Sigmoid colon (tissue), 4 donors: ENCODE results near the gene NTPCR.

ENCODE experiments used
- CTCF ChIP-seq, 4 experiments: fragments of 450-650 bp in 3 of 4; fragments of 200-600 bp in 1 of 4; IDR thresholded peaks; one replicate each; pipeline ENCODE4 v1.5.1; 2016 to 2019; ENCODE audit warnings: antibody characterized with exemption in 4 of 4, mild to moderate bottlenecking in 3 of 4, moderate library complexity in 2 of 4
- EP300 ChIP-seq, 4 donors: sonication (generic); formaldehyde crosslinking; IDR thresholded peaks; one replicate each; pipeline ENCODE4 v1.6.1; 2017; ENCODE audit warnings: antibody characterized with exemption in 4 of 4

- TF ChIP-seq CTCF (IDR thresholded peaks at IDR 0.05) (no peak), EP300 (IDR thresholded peaks at IDR 0.05) (no peak)
These were observed 49.7 kb downstream of the NTPCR start for GRCh38 chr1:232999956-233000625.
